Measurements from ENCODE around the gene SCAF4.

Gene SCAF4

DNA sequence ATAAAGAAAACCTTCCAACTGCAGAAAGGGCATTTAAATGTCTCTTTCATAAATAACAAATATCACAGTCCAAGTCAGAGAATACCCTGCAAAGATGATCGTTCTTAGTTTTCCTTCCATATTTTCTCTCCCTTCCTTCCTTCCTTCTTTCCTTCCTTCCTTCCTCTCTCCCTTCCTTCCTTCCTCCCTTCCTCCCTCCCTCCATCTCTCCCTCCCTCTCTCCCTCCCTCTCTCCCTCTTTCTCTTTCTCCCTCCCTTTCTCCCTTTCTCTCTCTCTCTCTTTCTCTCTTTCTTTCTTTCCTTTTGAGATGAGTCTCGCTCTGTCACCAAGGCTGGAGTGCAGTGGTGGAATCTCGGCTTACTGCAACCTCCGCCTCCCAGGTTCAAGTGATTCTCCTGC, 29.0 kb upstream of the SCAF4 start:
- 87 to 100% methylated on average over 1 to 2 of the region's 4 CpGs for WGBS, 2 experiments (ENCODE audit: insufficient coverage in 2 of 2)
- Histone ChIP-seq H3K36me3 (ENCODE audit: control insufficient read depth, insufficient read depth, low read length) (no peaks in the 10 kb centered on the region), H3K27ac (ENCODE audit: low read depth, low read length, severe bottlenecking) (no peak overlapping the region), H3K4me3 (ENCODE audit: extremely low read depth, insufficient read depth, low read length, poor library complexity, severe bottlenecking) (no peak overlapping the region), H3K9me3 (ENCODE audit: control insufficient read depth, low read length) (no peaks in the 10 kb centered on the region), H3K4me1 (ENCODE audit: control insufficient read depth, insufficient read depth, low read length, poor library complexity, severe bottlenecking) (no peaks in the 10 kb centered on the region)

- no peaks in the 10 kb centered on the region for H3K36me3 ChIP-seq (ENCODE audit: control insufficient read depth, insufficient read depth, low read length)
- no peaks in the 10 kb centered on the region for H3K9me3 ChIP-seq (ENCODE audit: control insufficient read depth, low read length)
- no peak overlapping the region for H3K27ac ChIP-seq (ENCODE audit: low read depth, low read length, severe bottlenecking)
- H3K4me1 ChIP-seq (ENCODE audit: control insufficient read depth, insufficient read depth, low read length, poor library complexity, severe bottlenecking), result no peaks in the 10 kb centered on the region
- no peak overlapping the region for H3K4me3 ChIP-seq (ENCODE audit: extremely low read depth, insufficient read depth, low read length, poor library complexity, severe bottlenecking)
- WGBS, 2 experiments (ENCODE audit: insufficient coverage in 2 of 2), result no CpG with 5 or more reads among the region's 1 CpG
Observed at GRCh38 chr21:31756787-31757186, 24.9 kb upstream of the SCAF4 start.

GRCh38 chr21:31755027-31755426, 23.1 kb upstream of the SCAF4 start:
- no peaks in the 10 kb centered on the region for H3K9me3 ChIP-seq (ENCODE audit: control insufficient read depth, low read length)
- H3K27ac ChIP-seq (ENCODE audit: low read depth, low read length, severe bottlenecking), result no peak overlapping the region
- H3K4me3 ChIP-seq (ENCODE audit: extremely low read depth, insufficient read depth, low read length, poor library complexity, severe bottlenecking), result no peak overlapping the region
- no peaks in the 10 kb centered on the region for H3K36me3 ChIP-seq (ENCODE audit: control insufficient read depth, insufficient read depth, low read length)
- 100% methylated on average over 1 of the region's 6 CpGs; no CpG with 5 or more reads in 1 of the 2 experiments for WGBS, 2 experiments (ENCODE audit: insufficient coverage in 2 of 2)
- H3K4me1 ChIP-seq (ENCODE audit: control insufficient read depth, insufficient read depth, low read length, poor library complexity, severe bottlenecking), result no peaks in the 10 kb centered on the region

DNA sequence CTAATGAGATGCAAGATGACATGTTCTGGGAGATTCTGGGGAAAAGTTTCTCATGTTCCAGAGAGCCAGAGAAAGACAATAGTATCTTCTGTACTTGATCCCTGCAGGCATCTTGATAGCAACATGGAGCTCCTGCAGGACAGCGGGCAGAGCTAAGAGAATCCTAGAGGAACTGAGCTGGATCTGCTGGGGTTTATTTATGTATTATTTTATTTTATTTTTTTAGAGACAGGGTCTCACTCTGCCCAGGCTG, 22.7 kb upstream of the SCAF4 start:
- H3K4me3 ChIP-seq (ENCODE audit: extremely low read depth, insufficient read depth, low read length, poor library complexity, severe bottlenecking), result no peak overlapping the region
- H3K4me1 ChIP-seq (ENCODE audit: control insufficient read depth, insufficient read depth, low read length, poor library complexity, severe bottlenecking), result no peaks in the 10 kb centered on the region
- no CpG with 5 or more reads among the region's 1 CpG for WGBS, 2 experiments (ENCODE audit: insufficient coverage in 2 of 2)
- no peaks in the 10 kb centered on the region for H3K36me3 ChIP-seq (ENCODE audit: control insufficient read depth, insufficient read depth, low read length)
- H3K27ac ChIP-seq (ENCODE audit: low read depth, low read length, severe bottlenecking), result no peak overlapping the region
- no peaks in the 10 kb centered on the region for H3K9me3 ChIP-seq (ENCODE audit: control insufficient read depth, low read length)

GRCh38 chr21:31753949-31754707, 22.2 kb upstream of the SCAF4 start:
- H3K27ac ChIP-seq (ENCODE audit: low read depth, low read length, severe bottlenecking), result no peak overlapping the region
- H3K9me3 ChIP-seq (ENCODE audit: control insufficient read depth, low read length), result no peaks in the 10 kb centered on the region
- H3K4me3 ChIP-seq (ENCODE audit: extremely low read depth, insufficient read depth, low read length, poor library complexity, severe bottlenecking), result no peak overlapping the region
- H3K36me3 ChIP-seq (ENCODE audit: control insufficient read depth, insufficient read depth, low read length), result no peaks in the 10 kb centered on the region
- 51 to 69% methylated on average over 2 to 4 of the region's 4 CpGs for WGBS, 2 experiments (ENCODE audit: insufficient coverage in 2 of 2)
- no peaks in the 10 kb centered on the region for H3K4me1 ChIP-seq (ENCODE audit: control insufficient read depth, insufficient read depth, low read length, poor library complexity, severe bottlenecking)

GRCh38 chr21:31752967-31753366, 21.0 kb upstream of the SCAF4 start:
- Histone ChIP-seq H3K27ac (ENCODE audit: low read depth, low read length, severe bottlenecking) (no peak overlapping the region), H3K4me3 (ENCODE audit: extremely low read depth, insufficient read depth, low read length, poor library complexity, severe bottlenecking) (no peak overlapping the region), H3K36me3 (ENCODE audit: control insufficient read depth, insufficient read depth, low read length) (no peaks in the 10 kb centered on the region), H3K9me3 (ENCODE audit: control insufficient read depth, low read length) (no peaks in the 10 kb centered on the region), H3K4me1 (ENCODE audit: control insufficient read depth, insufficient read depth, low read length, poor library complexity, severe bottlenecking) (no peaks in the 10 kb centered on the region)
- 88 to 100% methylated on average over 1 to 2 of the region's 3 CpGs for WGBS, 2 experiments (ENCODE audit: insufficient coverage in 2 of 2)

- WGBS, 2 experiments (ENCODE audit: insufficient coverage in 2 of 2), result 82 to 93% methylated on average over 4 of the region's 4 CpGs
- Histone ChIP-seq H3K36me3 (ENCODE audit: control insufficient read depth, insufficient read depth, low read length) (no peaks in the 10 kb centered on the region), H3K27ac (ENCODE audit: low read depth, low read length, severe bottlenecking) (no peak overlapping the region), H3K9me3 (ENCODE audit: control insufficient read depth, low read length) (no peaks in the 10 kb centered on the region), H3K4me1 (ENCODE audit: control insufficient read depth, insufficient read depth, low read length, poor library complexity, severe bottlenecking) (no peaks in the 10 kb centered on the region), H3K4me3 (ENCODE audit: extremely low read depth, insufficient read depth, low read length, poor library complexity, severe bottlenecking) (no peak overlapping the region)
Observed at GRCh38 chr21:31752352-31752751, 20.4 kb upstream of the SCAF4 start.

- Histone ChIP-seq H3K27ac (ENCODE audit: low read depth, low read length, severe bottlenecking) (no peak overlapping the region), H3K36me3 (ENCODE audit: control insufficient read depth, insufficient read depth, low read length) (no peaks in the 10 kb centered on the region), H3K4me3 (ENCODE audit: extremely low read depth, insufficient read depth, low read length, poor library complexity, severe bottlenecking) (no peak overlapping the region), H3K4me1 (ENCODE audit: control insufficient read depth, insufficient read depth, low read length, poor library complexity, severe bottlenecking) (no peaks in the 10 kb centered on the region), H3K9me3 (ENCODE audit: control insufficient read depth, low read length) (no peaks in the 10 kb centered on the region)
Observed at GRCh38 chr21:31750843-31751242, 18.9 kb upstream of the SCAF4 start.

DNA sequence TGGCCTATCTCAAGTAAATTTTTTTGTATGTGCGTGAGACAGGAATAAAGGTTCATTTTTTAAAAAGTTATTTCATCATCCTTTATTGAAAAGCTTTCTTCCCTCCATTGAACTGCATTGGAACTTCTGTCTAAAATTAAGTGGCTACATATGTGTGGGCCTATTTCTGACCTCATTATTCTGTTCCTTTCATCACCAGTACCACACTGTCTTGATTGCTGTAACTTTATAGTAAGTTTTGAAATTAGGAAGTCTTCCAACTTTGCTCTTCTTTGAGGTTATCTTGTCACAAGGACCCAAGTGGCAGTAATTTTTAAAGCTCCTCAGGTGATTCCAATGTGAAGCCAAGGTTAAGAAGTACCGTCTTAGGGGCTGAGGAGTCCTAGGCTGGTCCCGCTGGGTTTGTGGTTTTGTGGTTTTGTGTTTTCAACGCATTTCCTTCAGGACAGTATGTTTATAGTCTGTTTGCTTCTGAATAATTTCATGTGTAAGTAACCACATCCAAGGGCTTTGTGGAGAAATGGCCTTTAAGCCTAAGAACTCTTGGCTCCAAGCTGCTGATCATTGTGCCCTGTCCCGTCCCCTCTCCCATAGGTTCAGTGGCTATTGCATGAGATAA, 12.4 kb upstream of the SCAF4 start:
- Histone ChIP-seq H3K4me1 (ENCODE audit: control insufficient read depth, insufficient read depth, low read length, poor library complexity, severe bottlenecking) (no peaks in the 10 kb centered on the region), H3K27ac (ENCODE audit: low read depth, low read length, severe bottlenecking) (no peak overlapping the region), H3K4me3 (ENCODE audit: extremely low read depth, insufficient read depth, low read length, poor library complexity, severe bottlenecking) (no peak overlapping the region), H3K9me3 (ENCODE audit: control insufficient read depth, low read length) (no peaks in the 10 kb centered on the region), H3K36me3 (ENCODE audit: control insufficient read depth, insufficient read depth, low read length) (no peaks in the 10 kb centered on the region)
- 90 to 100% methylated on average over 2 to 3 of the region's 5 CpGs for WGBS, 2 experiments (ENCODE audit: insufficient coverage in 2 of 2)

GRCh38 chr21:31743712-31744111, 11.8 kb upstream of the SCAF4 start:
- H3K36me3 ChIP-seq (ENCODE audit: control insufficient read depth, insufficient read depth, low read length), result no peaks in the 10 kb centered on the region
- WGBS, 2 experiments (ENCODE audit: insufficient coverage in 2 of 2), result 100% methylated on average over 1 of the region's 1 CpG
- H3K9me3 ChIP-seq (ENCODE audit: control insufficient read depth, low read length), result no peaks in the 10 kb centered on the region
- H3K4me3 ChIP-seq (ENCODE audit: extremely low read depth, insufficient read depth, low read length, poor library complexity, severe bottlenecking), result no peak overlapping the region
- no peak overlapping the region for H3K27ac ChIP-seq (ENCODE audit: low read depth, low read length, severe bottlenecking)
- no peaks in the 10 kb centered on the region for H3K4me1 ChIP-seq (ENCODE audit: control insufficient read depth, insufficient read depth, low read length, poor library complexity, severe bottlenecking)

GRCh38 chr21:31741116-31741515, 9.2 kb upstream of the SCAF4 start:
- no CpG with 5 or more reads among the region's 5 CpGs for WGBS, 2 experiments (ENCODE audit: insufficient coverage in 2 of 2)

More at GRCh38 chr21:31741116-31741515, 9.2 kb upstream of the SCAF4 start:
- H3K9me3 ChIP-seq (ENCODE audit: control insufficient read depth, low read length), result no peaks in the 10 kb centered on the region
- H3K36me3 ChIP-seq (ENCODE audit: control insufficient read depth, insufficient read depth, low read length), result no peaks in the 10 kb centered on the region
- H3K27ac ChIP-seq (ENCODE audit: low read depth, low read length, severe bottlenecking), result no peak overlapping the region
- H3K4me3 ChIP-seq (ENCODE audit: extremely low read depth, insufficient read depth, low read length, poor library complexity, severe bottlenecking), result no peak overlapping the region
- no peaks in the 10 kb centered on the region for H3K4me1 ChIP-seq (ENCODE audit: control insufficient read depth, insufficient read depth, low read length, poor library complexity, severe bottlenecking)
